Esophagus squamous epithelium (tissue), 4 donors: ENCODE measurements around the gene CC2D1B.

ENCODE experiments used
- CTCF ChIP-seq, 6 experiments: fragments of 450-650 bp in 4 of 6; fragments of 200-600 bp in 2 of 6; sonication (generic) in 2 of 6; IDR thresholded peaks; one replicate each; pipeline ENCODE4 v1.5.1; 2016 to 2019; ENCODE audit warnings: antibody characterized with exemption in 6 of 6, mild to moderate bottlenecking in 4 of 6, moderate library complexity in 4 of 6
- POLR2A ChIP-seq, 4 donors: fragments of 450-650 bp; IDR thresholded peaks; one replicate each; pipeline ENCODE4 v1.6.1; 2017; ENCODE audit warnings: antibody characterized with exemption in 4 of 4, mild to moderate bottlenecking in 4 of 4, moderate library complexity in 3 of 4

- TF ChIP-seq CTCF (IDR thresholded peaks at IDR 0.05) (no peak), POLR2A (IDR thresholded peaks at IDR 0.05) (no peak)
These were observed 6.1 kb downstream of the CC2D1B start for GRCh38 chr1:52359676-52360594.
